HepG2 (cell line): Measurements from ENCODE around the gene RPH3AL. TPM values are rescaled to one million over a fixed set of nuclear protein-coding genes. Genes with fewer than 3 reads are reported as not detected.

Experiments
- ATAC-seq: fragments of 200-7000 bp; cut with Tn5 transposase; 3 replicates; pipeline ENCODE4 v1.9.1; 2020; ENCODE audit warnings: mild to moderate bottlenecking, moderate library complexity
- BruUV-seq: library from RNA; stranded (reverse); fragments of 400-500 nt; replicated peaks from 2 replicates; lab custom pipeline; 2021; lab: Mats Ljungman, UMichigan
- CTCF ChIA-PET: fragments of 300-600 bp; formaldehyde crosslinking; extraction: SDS; loops from one replicate; lab custom pipeline; 2021; ENCODE audit warnings: low total read pairs, inconsistent platforms, low intra/inter-chr PET ratio; lab: Yijun Ruan, JAX
- POLR2A ChIA-PET: fragments of 350-600 bp; sonication (Branson Sonifier 250); formaldehyde crosslinking; loops from one replicate; lab custom pipeline; 2020; ENCODE audit warnings: antibody characterized with exemption, inconsistent platforms; lab: Yijun Ruan, JAX
- DNase-seq: peaks from one replicate; pipeline ENCODE4 v3.0.0-alpha.2; 2015; ENCODE audit warnings: low spot score
- FAIRE-seq: peaks from 3 replicates; lab custom pipeline; 2011; peaks lifted over from hg19 to GRCh38; lab: Jason Lieb, UNC
- H2AFZ ChIP-seq: one replicate; pipeline ENCODE4 v1.6.1; 2011; ENCODE audit warnings: low read length, inconsistent platforms
- H3K27ac ChIP-seq: fragments of 300-600 bp; 3 replicates; pipeline ENCODE4 v1.8.0; 2011; ENCODE audit warnings: mixed run types, mild to moderate bottlenecking, mixed read lengths, low read length, inconsistent platforms; ENCODE audit not compliant: insufficient read depth; ENCODE audit errors: extremely low read length
- H3K27me3 ChIP-seq, 2 experiments: fragments of 200-600 bp in 1 of 2; 2 replicates in 1 of 2; 3 replicates in 1 of 2; pipeline versions ENCODE4 v1.6.0 to v1.8.0; 2011; ENCODE audit warnings: low read length in 2 of 2, mild to moderate bottlenecking in 2 of 2, moderate library complexity in 2 of 2, inconsistent platforms in 1 of 2; ENCODE audit not compliant: insufficient read depth in 2 of 2, control insufficient read depth in 1 of 2
- H3K36me3 ChIP-seq, 2 experiments: fragments of 200-600 bp in 1 of 2; replicated peaks in 1 of 2; 2 replicates in 1 of 2; 3 replicates in 1 of 2; pipeline versions ENCODE4 v1.5.1 to v1.8.0; 2011; ENCODE audit warnings: low read length in 2 of 2, inconsistent platforms in 1 of 2; ENCODE audit not compliant: insufficient read depth in 2 of 2, control insufficient read depth in 1 of 2
- H3K4me1 ChIP-seq: 2 replicates; pipeline ENCODE4 v1.5.1; 2012; ENCODE audit warnings: low read length, inconsistent platforms; ENCODE audit not compliant: insufficient read depth
- H3K4me2 ChIP-seq: 2 replicates; pipeline ENCODE4 v1.6.0; 2011; ENCODE audit warnings: low read depth, low read length, inconsistent platforms
- H3K4me3 ChIP-seq, 3 experiments: fragments of 200-600 bp in 1 of 3; sonication (generic), shearing (Covaris generic) in 1 of 3; replicated peaks in 1 of 3; 2 replicates each; pipeline ENCODE4 v1.5.1; 2011 to 2016; ENCODE audit warnings: low read length in 3 of 3, inconsistent platforms in 2 of 3, low read depth in 2 of 3, mild to moderate bottlenecking in 2 of 3, control low read depth in 1 of 3, mixed read lengths in 1 of 3; ENCODE audit not compliant: insufficient read depth in 1 of 3
- H3K79me2 ChIP-seq: one replicate; pipeline ENCODE4 v1.6.1; 2011; ENCODE audit warnings: low read length, inconsistent platforms; ENCODE audit not compliant: insufficient read depth
- H3K9ac ChIP-seq: 2 replicates; pipeline ENCODE4 v1.6.0; 2011; ENCODE audit warnings: mild to moderate bottlenecking, low read depth, low read length, inconsistent platforms; ENCODE audit not compliant: insufficient read depth
- H3K9me3 ChIP-seq: 2 replicates; pipeline ENCODE4 v1.5.1; 2012; ENCODE audit warnings: mild to moderate bottlenecking, low read length
- H4K20me1 ChIP-seq: 2 replicates; pipeline ENCODE4 v1.6.0; 2011; ENCODE audit warnings: inconsistent platforms, mild to moderate bottlenecking, low read length, moderate library complexity; ENCODE audit not compliant: insufficient read depth
- PRDM10 ChIP-seq: sonication (generic); formaldehyde crosslinking; IDR thresholded peaks from 2 replicates; pipeline ENCODE4 v1.4.0; 2020; ENCODE audit warnings: low read depth, missing genetic modification reagents
- SMYD3 ChIP-seq: sonication (generic); formaldehyde crosslinking; IDR thresholded peaks from 2 replicates; pipeline ENCODE4 v1.8.1; 2023; ENCODE audit warnings: mild to moderate bottlenecking, missing genetic modification reagents
- ZFP62 ChIP-seq: sonication (generic); formaldehyde crosslinking; IDR thresholded peaks from 2 replicates; pipeline ENCODE4 v1.4.0; 2020; ENCODE audit warnings: missing genetic modification reagents
- ZNF567 ChIP-seq: sonication (generic); formaldehyde crosslinking; IDR thresholded peaks from 2 replicates; pipeline ENCODE4 v1.8.1; 2023; ENCODE audit warnings: mild to moderate bottlenecking, missing genetic modification reagents, borderline replicate concordance
- ZNF768 ChIP-seq: sonication (generic); formaldehyde crosslinking; IDR thresholded peaks from 2 replicates; pipeline ENCODE4 v1.4.0; 2020; ENCODE audit warnings: missing genetic modification reagents
- ZSCAN20 ChIP-seq: sonication (generic); formaldehyde crosslinking; IDR thresholded peaks from 2 replicates; pipeline ENCODE4 v1.4.0; 2020; ENCODE audit warnings: missing genetic modification reagents, mild to moderate bottlenecking, borderline replicate concordance
- ZSCAN25 ChIP-seq: sonication (generic); formaldehyde crosslinking; IDR thresholded peaks from 2 replicates; pipeline ENCODE4 v1.8.0; 2022; ENCODE audit warnings: mild to moderate bottlenecking, missing genetic modification reagents
- ZUFSP ChIP-seq: sonication (generic); formaldehyde crosslinking; IDR thresholded peaks from 2 replicates; pipeline ENCODE4 v1.9.0; 2021; ENCODE audit warnings: missing genetic modification reagents, mild to moderate bottlenecking, borderline replicate concordance
- WGBS: methylation state at CpG from one replicate; pipeline ENCODE4 v1.1.6; 2017; ENCODE audit warnings: low lambda C conversion rate; 5-methylcytosine and 5-hydroxymethylcytosine counted together
- in situ Hi-C: cut with HindIII; loops from 2 replicates; pipeline ENCODE4 v1.10.0; 2017; ENCODE audit warnings: low pct_unique_long_range_greater_than_20kb; ENCODE audit not compliant: extremely low pct_ligation_motif_present
- intact Hi-C: fragments of 100-400 bp; cut with micrococcal nuclease; formaldehyde crosslinking; loops from one replicate; pipeline ENCODE4 v1.10.0; 2022; ENCODE audit not compliant: unreplicated experiment
- polyA plus RNA-seq, 8 experiments: library from polyadenylated mRNA; depleted of rRNA in 3 of 8; stranded (reverse) in 7 of 8; unstranded in 1 of 8; fragments of >200 nt; fragmentation: Illumina TruSeq in 4 of 8; extraction: Trizol in 4 of 8; gene quantifications; 2 replicates each; pipeline versions ENCODE4 v1.2.1 to v1.2.3, GENCODE V29; 2011 to 2016; ENCODE audit warnings: low read depth in 4 of 8, missing spikeins in 1 of 8, mixed read lengths in 1 of 8; ENCODE audit not compliant: insufficient read depth in 1 of 8
- total RNA-seq, 5 experiments: library from RNA; depleted of rRNA; stranded (reverse); fragments of >200 nt; fragmentation: Illumina TruSeq; extraction: Trizol; gene quantifications; 2 replicates each; pipeline ENCODE4 v1.2.3, GENCODE V29; 2016; ENCODE audit warnings: low read depth in 1 of 5
- TF ChIP-seq, protein P1 (sequence below): sonication (generic); formaldehyde crosslinking; IDR thresholded peaks from 2 replicates; pipeline ENCODE4 v1.4.0; 2020; ENCODE audit warnings: missing genetic modification reagents, borderline replicate concordance
- TF ChIP-seq, protein P2 (sequence below): sonication (generic); formaldehyde crosslinking; IDR thresholded peaks from 2 replicates; pipeline ENCODE4 v1.5.1; 2020; ENCODE audit warnings: missing genetic modification reagents, mild to moderate bottlenecking, borderline replicate concordance

Gene RPH3AL
- total and polyA plus RNA-seq, 2 of the 13 experiments (the other 11 are each of a cell fraction or from before 2014, with no cell fraction given): 7.8 to 16.4 TPM

- FAIRE-seq (no peak), ATAC-seq (no peak), DNase-seq (no peak)
- Histone ChIP-seq H3K4me1 (no peaks in the 10 kb centered on the region), H3K36me3 (peaks cover 7 to 25% of the 10 kb centered on the region in 2 experiments; a peak in 4 of 5 replicates), H3K27me3 (no peaks in the 10 kb centered on the region), H3K27ac (no peak overlapping the region), H3K9ac (no peak overlapping the region), H3K4me3 (no peak overlapping the region), H4K20me1 (no peaks in the 10 kb centered on the region), H3K4me2 (no peak overlapping the region), H2AFZ (no peak overlapping the region), H3K9me3 (no peaks in the 10 kb centered on the region), H3K79me2 (no peaks in the 10 kb centered on the region)
- no peak for TF ChIP-seq ZSCAN25 (CRISPR knock-in tag)
- TF ChIP-seq ZUFSP (CRISPR knock-in tag): no peak
- TF ChIP-seq ZNF768 (CRISPR knock-in tag): no peak
- no peak for TF ChIP-seq ZNF567 (CRISPR knock-in tag)
- TF ChIP-seq, protein P1, sequence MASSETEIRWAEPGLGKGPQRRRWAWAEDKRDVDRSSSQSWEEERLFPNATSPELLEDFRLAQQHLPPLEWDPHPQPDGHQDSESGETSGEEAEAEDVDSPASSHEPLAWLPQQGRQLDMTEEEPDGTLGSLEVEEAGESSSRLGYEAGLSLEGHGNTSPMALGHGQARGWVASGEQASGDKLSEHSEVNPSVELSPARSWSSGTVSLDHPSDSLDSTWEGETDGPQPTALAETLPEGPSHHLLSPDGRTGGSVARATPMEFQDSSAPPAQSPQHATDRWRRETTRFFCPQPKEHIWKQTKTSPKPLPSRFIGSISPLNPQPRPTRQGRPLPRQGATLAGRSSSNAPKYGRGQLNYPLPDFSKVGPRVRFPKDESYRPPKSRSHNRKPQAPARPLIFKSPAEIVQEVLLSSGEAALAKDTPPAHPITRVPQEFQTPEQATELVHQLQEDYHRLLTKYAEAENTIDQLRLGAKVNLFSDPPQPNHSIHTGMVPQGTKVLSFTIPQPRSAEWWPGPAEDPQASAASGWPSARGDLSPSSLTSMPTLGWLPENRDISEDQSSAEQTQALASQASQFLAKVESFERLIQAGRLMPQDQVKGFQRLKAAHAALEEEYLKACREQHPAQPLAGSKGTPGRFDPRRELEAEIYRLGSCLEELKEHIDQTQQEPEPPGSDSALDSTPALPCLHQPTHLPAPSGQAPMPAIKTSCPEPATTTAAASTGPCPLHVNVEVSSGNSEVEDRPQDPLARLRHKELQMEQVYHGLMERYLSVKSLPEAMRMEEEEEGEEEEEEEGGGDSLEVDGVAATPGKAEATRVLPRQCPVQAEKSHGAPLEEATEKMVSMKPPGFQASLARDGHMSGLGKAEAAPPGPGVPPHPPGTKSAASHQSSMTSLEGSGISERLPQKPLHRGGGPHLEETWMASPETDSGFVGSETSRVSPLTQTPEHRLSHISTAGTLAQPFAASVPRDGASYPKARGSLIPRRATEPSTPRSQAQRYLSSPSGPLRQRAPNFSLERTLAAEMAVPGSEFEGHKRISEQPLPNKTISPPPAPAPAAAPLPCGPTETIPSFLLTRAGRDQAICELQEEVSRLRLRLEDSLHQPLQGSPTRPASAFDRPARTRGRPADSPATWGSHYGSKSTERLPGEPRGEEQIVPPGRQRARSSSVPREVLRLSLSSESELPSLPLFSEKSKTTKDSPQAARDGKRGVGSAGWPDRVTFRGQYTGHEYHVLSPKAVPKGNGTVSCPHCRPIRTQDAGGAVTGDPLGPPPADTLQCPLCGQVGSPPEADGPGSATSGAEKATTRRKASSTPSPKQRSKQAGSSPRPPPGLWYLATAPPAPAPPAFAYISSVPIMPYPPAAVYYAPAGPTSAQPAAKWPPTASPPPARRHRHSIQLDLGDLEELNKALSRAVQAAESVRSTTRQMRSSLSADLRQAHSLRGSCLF (CRISPR knock-in tag): no peak
- TF ChIP-seq SMYD3 (CRISPR knock-in tag): no peak
- no peak for TF ChIP-seq ZSCAN20 (CRISPR knock-in tag)
- TF ChIP-seq PRDM10 (CRISPR knock-in tag): no peak
- TF ChIP-seq, protein P2, sequence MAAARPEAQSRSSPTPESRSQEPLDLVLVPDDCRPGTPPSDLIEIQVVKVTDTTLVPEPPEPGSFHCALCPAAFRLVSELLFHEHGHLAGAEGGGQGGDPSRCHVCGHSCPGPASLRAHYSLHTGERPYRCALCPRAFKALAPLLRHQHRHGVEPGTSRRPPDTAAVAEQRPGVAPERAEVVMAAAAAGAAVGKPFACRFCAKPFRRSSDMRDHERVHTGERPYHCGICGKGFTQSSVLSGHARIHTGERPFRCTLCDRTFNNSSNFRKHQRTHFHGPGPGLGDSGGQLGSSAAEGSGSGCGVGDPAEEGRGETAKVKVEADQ (CRISPR knock-in tag): no peak
- TF ChIP-seq ZFP62 (CRISPR knock-in tag): no peak
- POLR2A ChIA-PET: interaction anchor here (1.3 kb wide), 1 partner anchor 27 kb away, joined by 3 read pairs; the partner anchor contains the start of gene RPH3AL
- intact Hi-C loops (no loop called here), in situ Hi-C loops (no loop called here)
- no TSS peak for BruUV-seq
- CTCF ChIA-PET: no interaction called here
- 93% methylated on average over 12 of the region's 21 CpGs for WGBS
Measured at GRCh38 chr17:326010-326621, 26.5 kb downstream of the RPH3AL start.
